A673 (cell line): ENCODE measurements around the gene SORCS3. TPM values are rescaled to one million over a fixed set of nuclear protein-coding genes. Genes with fewer than 3 reads are reported as not detected.

ENCODE experiments used
- BruUV-seq: library from RNA; stranded (reverse); fragments of 400-500 nt; replicated peaks from 2 replicates; lab custom pipeline; 2021; lab: Mats Ljungman, UMichigan
- CTCF ChIA-PET: fragments of 300-600 bp; sonication (Branson Sonifier 250); formaldehyde crosslinking; loops from one replicate; lab custom pipeline; 2022; ENCODE audit warnings: antibody characterized with exemption; lab: Charles Lee
- POLR2A ChIA-PET: fragments of 300-600 bp; sonication (Branson Sonifier 250); formaldehyde crosslinking; loops from one replicate; lab custom pipeline; 2022; ENCODE audit warnings: antibody characterized with exemption; ENCODE audit not compliant: low non-redundant PET; lab: Charles Lee
- DNase-seq: peaks from one replicate; pipeline ENCODE4 v3.0.0-alpha.2; 2015; ENCODE audit warnings: low spot score
- H3K27ac ChIP-seq: fragments of 200-600 bp; sonication (generic); 2 replicates; pipeline ENCODE4 v1.5.1; 2016; ENCODE audit warnings: mixed run types, low read depth, mild to moderate bottlenecking, mixed read lengths, antibody characterized with exemption, low read length; ENCODE audit not compliant: poor library complexity, severe bottlenecking
- H3K27me3 ChIP-seq: fragments of 200-600 bp; sonication (generic); replicated peaks from 2 replicates; pipeline ENCODE4 v1.6.1; 2017; ENCODE audit warnings: mixed run types, low read depth, mild to moderate bottlenecking, mixed read lengths, antibody characterized with exemption, low read length; ENCODE audit not compliant: insufficient read depth, poor library complexity
- H3K36me3 ChIP-seq: fragments of 200-600 bp; sonication (generic); 2 replicates; pipeline ENCODE4 v1.6.1; 2016; ENCODE audit warnings: mixed run types, mild to moderate bottlenecking, mixed read lengths, antibody characterized with exemption, low read length; ENCODE audit not compliant: insufficient read depth, poor library complexity, severe bottlenecking
- H3K4me1 ChIP-seq: fragments of 200-600 bp; sonication (generic); 2 replicates; pipeline ENCODE4 v1.6.1; 2017; ENCODE audit warnings: mixed run types, mild to moderate bottlenecking, mixed read lengths, antibody characterized with exemption, low read length; ENCODE audit not compliant: insufficient read depth, poor library complexity, severe bottlenecking
- H3K4me3 ChIP-seq: fragments of 200-600 bp; sonication (generic); 2 replicates; pipeline ENCODE4 v1.5.1; 2016; ENCODE audit warnings: low read depth, mixed run types, mild to moderate bottlenecking, mixed read lengths, low read length; ENCODE audit not compliant: poor library complexity, severe bottlenecking
- H3K9me3 ChIP-seq: fragments of 200-600 bp; sonication (generic); 2 replicates; pipeline ENCODE4 v1.6.1; 2016; ENCODE audit warnings: mixed run types, low read depth, mild to moderate bottlenecking, mixed read lengths, antibody characterized with exemption, low read length; ENCODE audit not compliant: poor library complexity, severe bottlenecking
- CTCF ChIP-seq: fragments of 300-800, 200-600 bp; sonication (generic); conservative IDR thresholded peaks from 2 replicates; pipeline ENCODE4 v1.5.1; 2017; ENCODE audit warnings: low read depth, mild to moderate bottlenecking, antibody characterized with exemption, low read length, moderate library complexity, mixed read lengths
- EZH2 ChIP-seq: fragments of 200-600 bp; sonication (generic); IDR thresholded peaks from 2 replicates; pipeline ENCODE4 v1.6.1; 2017; ENCODE audit warnings: borderline replicate concordance, low read depth, mild to moderate bottlenecking, mixed read lengths, antibody characterized with exemption, low read length; ENCODE audit not compliant: poor library complexity, severe bottlenecking
- intact Hi-C: fragments of 100-400 bp; cut with micrococcal nuclease; formaldehyde crosslinking; loops from one replicate; pipeline ENCODE4 v1.10.0; 2022; ENCODE audit not compliant: unreplicated experiment
- total RNA-seq: library from RNA; stranded (reverse); gene quantifications from 2 replicates; pipeline ENCODE4 v1.2.3, GENCODE V29; 2021

SORCS3 gene
- total RNA-seq, 1 experiment from 2014 or later: not detected

DNA sequence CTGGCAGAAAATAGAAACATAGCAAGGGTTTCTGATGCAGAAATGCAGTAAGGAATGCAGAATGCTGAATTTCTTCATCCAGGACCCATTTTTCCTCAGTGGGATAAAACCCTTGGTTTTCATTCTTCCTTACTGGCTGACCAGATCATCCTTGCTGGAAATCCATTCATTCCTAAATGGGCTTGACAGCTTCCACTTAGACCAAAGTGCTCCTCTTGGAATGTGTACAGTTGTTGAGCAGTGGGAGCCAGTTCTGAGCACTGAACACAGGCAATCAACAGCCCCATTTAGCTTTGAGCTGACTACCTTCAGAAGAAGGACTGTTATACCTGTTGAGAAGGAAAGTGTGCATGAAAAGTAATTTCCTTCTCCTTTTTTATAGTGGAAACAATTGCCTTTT, 232.1 kb downstream of the SORCS3 start:
- H3K9me3 ChIP-seq: no peaks in the 10 kb centered on the region
- intact Hi-C loops: no loop called here
- no peak for DNase-seq

DNA sequence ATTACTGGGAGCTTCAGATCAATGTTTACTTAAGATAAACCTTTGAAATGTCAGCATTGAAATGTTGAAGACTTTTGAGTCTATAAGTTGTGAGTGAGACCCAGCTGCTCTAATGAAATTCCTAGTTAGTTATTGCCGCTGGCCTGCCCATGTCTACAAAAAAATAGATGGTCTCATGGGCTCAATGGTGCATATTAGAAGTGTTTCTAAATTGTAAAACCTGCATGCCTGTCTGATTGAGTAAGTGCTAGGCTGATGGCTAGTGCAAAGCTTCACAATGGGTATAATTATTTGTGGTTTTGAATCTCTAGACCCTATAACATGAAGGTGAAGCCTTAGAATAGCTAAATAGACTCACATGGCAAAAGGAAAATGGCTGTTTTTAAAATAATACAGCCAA, 234.5 kb downstream of the SORCS3 start:
- no peak overlapping the region for H3K4me3 ChIP-seq
- no peaks in the 10 kb centered on the region for H3K9me3 ChIP-seq
- no peaks in the 10 kb centered on the region for H3K4me1 ChIP-seq
- ChIA-PET CTCF (no interaction called here), POLR2A (interaction anchor here (0.6 kb wide), 1 partner anchor 141 kb away, joined by 3 read pairs; no protein-coding TSS in a partner anchor)
- BruUV-seq: no TSS peak
- peaks cover 2% of the 10 kb centered on the region for H3K27me3 ChIP-seq
- no peak overlapping the region for H3K27ac ChIP-seq
- intact Hi-C loops: no loop called here
- TF ChIP-seq EZH2: no peak
- TF ChIP-seq CTCF: no peak
- no peak for DNase-seq
- H3K36me3 ChIP-seq: no peaks in the 10 kb centered on the region

More for the DNA sequence above, 232.1 kb downstream of the SORCS3 start:
- Histone ChIP-seq H3K4me1 (no peaks in the 10 kb centered on the region), H3K4me3 (no peak overlapping the region), H3K27ac (no peak overlapping the region), H3K27me3 (no peaks in the 10 kb centered on the region), H3K36me3 (no peaks in the 10 kb centered on the region)
- no TSS peak for BruUV-seq
- TF ChIP-seq EZH2 (no peak), CTCF (no peak)
- ChIA-PET CTCF (no interaction called here), POLR2A (no interaction called here)

DNA sequence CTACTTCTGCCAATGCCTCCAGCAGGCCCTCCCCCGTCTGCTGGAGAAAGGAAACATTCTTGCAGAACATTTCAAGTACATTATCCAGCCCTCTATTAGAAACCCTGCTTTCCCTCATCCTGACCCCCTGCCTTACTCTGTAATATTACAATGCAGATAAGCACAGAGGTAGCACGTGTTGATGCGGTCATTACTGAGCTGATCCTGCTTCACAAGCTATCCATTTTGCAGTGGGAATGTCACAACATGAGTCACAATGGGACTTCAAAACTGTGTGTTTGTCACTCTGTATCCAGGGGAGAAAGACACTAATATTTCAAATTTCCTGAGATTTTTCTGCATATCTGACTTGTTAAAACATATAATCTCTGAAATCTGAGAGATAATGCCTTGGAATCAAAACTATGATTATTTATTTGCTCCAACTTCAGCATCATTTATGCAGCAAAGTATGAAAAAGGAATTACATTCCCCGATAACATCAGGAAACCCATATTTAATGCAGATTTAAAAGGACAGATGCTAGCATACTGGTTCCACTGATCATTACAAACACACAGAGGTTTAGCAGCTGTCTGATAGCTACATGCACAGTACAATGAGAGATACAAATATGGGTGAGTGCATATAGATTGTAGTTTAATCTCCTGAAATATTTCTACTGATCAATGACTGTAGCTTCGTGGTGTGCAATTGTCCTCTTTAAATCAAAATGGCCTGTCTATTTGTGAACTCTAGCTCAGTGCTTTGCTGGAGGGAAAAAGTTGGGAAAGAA, 239.7 kb downstream of the SORCS3 start:
- intact Hi-C loops: no loop called here
- H3K4me3 ChIP-seq: no peak overlapping the region
- BruUV-seq: no TSS peak
- TF ChIP-seq EZH2: no peak
- no peak for TF ChIP-seq CTCF
- ChIA-PET CTCF (no interaction called here), POLR2A (no interaction called here)
- H3K27me3 ChIP-seq: peaks cover 29% of the 10 kb centered on the region
- H3K9me3 ChIP-seq: no peaks in the 10 kb centered on the region
- no peaks in the 10 kb centered on the region for H3K36me3 ChIP-seq
- H3K4me1 ChIP-seq: no peaks in the 10 kb centered on the region
- no peak overlapping the region for H3K27ac ChIP-seq
- no peak for DNase-seq
